Fibroblast of lung (primary cell): ENCODE measurements around the gene SDF2L1.

Source experiments
- EZH2 ChIP-seq: IDR thresholded peaks from 2 replicates; pipeline ENCODE4 v1.5.1; 2012; ENCODE audit warnings: low read length, control low read depth, mild to moderate bottlenecking; ENCODE audit errors: missing control alignments
- TF ChIP-seq, protein P1 (sequence below), 2 donors: IDR thresholded peaks in 1 of 2; conservative IDR thresholded peaks in 1 of 2; 1 replicate in 1 of 2; 2 replicates in 1 of 2; pipeline ENCODE4 v1.5.1; 2011 to 2012; ENCODE audit warnings: low read length in 2 of 2, control low read depth in 1 of 2, inconsistent platforms in 1 of 2, low read depth in 1 of 2, mild to moderate bottlenecking in 1 of 2

DNA sequence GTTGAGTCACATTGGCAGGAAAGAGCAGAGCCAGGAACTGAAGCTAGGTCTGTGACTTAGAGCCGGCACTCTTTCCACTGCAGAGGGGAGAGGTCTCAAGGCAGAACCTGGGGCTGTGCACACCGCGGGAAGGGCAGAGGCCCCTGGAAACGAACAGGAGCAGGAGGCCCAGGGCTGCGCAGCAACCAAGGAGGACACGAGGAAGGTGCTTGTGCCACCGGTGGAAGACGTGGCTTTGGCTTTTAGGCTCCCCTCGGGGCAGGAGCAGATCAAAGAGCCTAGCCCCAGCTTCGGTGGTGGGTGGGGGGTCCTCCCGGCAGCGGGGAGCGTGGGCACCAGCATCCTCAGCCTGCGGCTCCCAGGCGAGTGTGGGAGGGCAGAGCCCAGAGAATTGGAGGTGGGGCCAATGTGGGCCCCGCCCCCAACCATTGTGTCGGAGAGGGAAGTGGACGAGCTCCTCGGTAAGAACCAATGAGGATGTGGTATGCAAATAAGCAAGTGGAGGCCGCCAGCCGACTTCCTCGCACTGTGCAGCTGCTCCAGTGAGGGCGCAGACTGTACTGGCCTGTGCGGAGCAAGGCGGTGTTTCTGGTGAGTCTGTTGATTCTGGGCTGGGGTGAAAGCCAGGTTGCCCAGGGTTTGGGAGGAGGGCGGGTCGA, 9.7 kb upstream of the SDF2L1 start, which contains the start of gene CCDC116:
- TF ChIP-seq, protein P1, sequence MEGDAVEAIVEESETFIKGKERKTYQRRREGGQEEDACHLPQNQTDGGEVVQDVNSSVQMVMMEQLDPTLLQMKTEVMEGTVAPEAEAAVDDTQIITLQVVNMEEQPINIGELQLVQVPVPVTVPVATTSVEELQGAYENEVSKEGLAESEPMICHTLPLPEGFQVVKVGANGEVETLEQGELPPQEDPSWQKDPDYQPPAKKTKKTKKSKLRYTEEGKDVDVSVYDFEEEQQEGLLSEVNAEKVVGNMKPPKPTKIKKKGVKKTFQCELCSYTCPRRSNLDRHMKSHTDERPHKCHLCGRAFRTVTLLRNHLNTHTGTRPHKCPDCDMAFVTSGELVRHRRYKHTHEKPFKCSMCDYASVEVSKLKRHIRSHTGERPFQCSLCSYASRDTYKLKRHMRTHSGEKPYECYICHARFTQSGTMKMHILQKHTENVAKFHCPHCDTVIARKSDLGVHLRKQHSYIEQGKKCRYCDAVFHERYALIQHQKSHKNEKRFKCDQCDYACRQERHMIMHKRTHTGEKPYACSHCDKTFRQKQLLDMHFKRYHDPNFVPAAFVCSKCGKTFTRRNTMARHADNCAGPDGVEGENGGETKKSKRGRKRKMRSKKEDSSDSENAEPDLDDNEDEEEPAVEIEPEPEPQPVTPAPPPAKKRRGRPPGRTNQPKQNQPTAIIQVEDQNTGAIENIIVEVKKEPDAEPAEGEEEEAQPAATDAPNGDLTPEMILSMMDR (conservative IDR thresholded peaks at IDR 0.05 in 1 of 2, IDR thresholded peaks at IDR 0.05 in 1 of 2; ENCODE audit: low read depth in 1 of 2, low read length in 2 of 2) = no peak
- TF ChIP-seq EZH2 = no peak
